Stimulated activated CD4-positive, alpha-beta T cell treated with anti-CD3 and anti-CD28 coated beads, Interleukin-4, amount 100 ng/mL, for 48 hours (primary cell): ENCODE data around the gene MALL.
"Not testable (repeated sequence)": the region's sequence is repeated elsewhere in the genome, so short reads cannot be mapped to it uniquely, and the experiment has no call there.

Source experiments
- DNase-seq, 2 donors: peaks; one replicate each; pipeline ENCODE4 v3.0.0-alpha.2; 2020; ENCODE audit warnings: low read depth in 2 of 2

The MALL gene

DNA sequence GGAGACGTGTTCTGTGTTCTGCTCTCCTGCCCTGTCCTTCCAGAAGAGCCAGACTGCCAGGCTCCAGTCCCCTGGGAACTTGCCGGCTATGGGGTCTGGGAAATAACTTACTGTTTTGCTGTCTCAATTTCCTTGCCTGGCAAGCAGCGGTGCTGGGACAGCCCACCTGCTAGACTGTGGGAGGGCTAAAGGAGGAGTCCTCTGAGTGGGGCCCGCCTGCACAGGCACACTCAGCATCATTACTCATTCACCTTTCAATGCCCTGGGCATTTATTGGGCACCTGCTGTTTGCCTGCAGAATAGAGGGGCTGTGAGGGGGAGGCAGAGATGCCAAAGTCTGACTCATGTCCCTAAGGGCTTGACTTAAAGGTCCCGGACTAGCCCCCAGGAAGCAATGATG, 65.4 kb downstream of the MALL start:
- DNase-seq = not testable (repeated sequence)

DNA sequence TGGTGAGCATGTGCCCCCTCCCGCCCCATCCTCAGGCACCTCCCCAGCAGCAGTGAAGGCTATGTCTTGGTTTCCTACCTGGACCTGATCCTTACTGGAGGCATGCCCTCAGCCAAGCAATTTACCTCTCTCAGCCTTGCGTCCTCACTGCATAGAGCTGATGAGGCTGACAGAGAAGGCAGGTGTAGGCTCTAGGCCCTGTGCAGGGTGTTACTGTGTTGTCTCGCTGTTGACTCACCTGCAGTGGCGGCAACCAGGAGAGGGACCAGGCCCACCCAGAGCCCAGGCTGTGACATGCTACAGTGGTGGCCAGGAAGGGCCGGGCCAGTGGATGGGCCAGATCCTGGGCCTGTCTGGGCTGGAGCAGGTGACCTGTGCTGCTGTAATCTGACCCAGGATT, 65.9 kb downstream of the MALL start:
- DNase-seq = not testable (repeated sequence)

DNA sequence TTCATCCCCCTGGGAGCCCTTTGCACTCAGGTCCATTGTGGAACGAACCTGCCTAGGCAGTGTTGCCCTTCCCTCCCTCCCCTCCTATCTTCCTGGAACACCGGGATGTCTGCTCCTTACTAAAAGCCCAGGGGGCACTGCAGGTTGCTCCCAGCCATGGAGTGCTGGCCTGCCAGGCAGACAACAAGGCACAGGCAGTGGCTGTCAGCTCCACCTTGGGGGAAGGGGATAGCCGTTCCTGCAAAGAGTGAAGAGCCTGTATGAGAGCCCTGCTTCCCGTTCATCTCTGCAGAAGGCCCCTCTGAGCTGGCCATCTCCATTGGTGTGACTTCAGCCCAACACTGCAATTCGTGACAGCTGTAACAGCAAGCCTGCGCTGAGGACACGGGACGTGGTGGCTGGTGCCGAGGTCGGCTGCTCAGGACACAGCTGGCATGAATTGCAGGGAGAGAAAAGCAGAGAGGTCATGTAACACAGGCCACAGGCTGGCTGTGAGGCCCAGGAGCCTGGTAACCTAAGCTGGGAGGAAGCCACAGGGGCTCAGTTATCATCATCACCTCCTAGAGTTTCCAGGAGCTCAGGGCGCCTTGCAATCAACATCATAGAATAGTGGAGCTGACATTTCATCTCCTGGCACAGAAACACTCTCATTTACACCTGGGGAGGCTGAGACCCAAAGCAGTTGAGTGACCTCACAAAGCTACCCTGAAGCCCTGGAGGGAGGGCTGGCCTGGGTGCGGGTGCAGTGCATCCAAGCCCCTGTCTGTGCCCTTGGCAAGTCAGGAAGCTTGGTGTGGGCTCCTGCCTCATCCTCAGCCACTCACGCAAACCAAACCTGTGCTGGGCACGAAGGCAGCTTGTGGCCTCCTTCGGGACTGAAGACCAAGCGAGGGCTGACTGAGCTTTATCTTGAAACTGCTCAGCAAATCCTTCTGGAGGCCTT, 67.1 kb downstream of the MALL start:
- DNase-seq = not testable (repeated sequence)

DNA sequence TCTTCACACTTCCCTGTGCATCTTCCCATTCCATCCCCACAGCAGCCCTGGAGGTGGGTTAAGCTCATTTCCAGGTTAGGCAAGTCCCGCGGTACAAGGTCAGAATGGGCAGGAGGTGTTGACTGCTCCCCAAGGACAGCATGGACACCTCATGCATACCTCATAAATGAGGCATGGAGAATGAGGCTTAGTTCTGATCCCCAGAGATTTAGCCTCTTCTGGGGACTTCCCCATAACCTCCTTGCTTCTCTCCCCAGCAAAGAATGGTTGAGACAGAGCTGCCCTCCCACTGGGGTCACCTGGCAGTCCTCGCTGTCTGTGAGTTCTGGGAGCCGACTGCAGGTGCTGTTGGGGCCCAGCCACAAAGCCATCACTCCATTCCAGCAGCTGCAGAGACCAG, 68.4 kb downstream of the MALL start:
- not testable (repeated sequence) for DNase-seq

DNA sequence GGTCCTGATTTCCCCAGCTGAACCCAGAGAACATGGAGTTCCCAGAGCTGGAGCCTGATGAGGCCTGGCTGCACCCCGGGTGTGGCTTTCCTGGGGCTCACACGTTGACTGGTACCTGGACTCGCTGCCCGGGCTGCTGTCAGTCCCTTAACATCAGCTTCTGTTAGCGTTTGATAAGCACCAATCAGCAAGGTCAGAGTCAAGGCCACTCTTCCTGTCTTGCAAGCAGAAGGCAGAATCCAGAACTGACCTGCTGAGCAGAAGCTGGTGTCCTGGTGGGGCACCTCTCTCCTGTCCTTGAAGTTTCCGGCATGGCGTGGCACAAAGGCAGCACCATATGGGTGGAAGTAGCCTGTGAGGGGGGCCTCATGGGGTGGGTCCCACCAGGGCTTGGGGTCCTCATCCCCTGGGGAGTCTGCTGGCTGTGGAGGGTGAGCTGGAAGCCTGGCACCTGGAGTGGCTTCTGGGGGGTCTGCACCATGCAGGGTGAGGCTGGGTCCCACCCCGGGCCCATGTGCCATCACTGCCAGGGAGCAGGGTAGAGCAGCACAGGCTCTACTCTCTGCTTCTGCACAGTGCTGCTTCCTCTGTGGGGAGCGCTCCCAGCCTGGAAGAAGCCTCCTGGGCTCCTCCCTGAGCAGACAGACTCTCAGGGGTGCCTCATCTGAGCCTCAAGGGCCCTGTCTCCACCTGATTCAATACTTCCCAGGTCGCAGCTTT, 73.5 kb downstream of the MALL start:
- not testable (repeated sequence) for DNase-seq

DNA sequence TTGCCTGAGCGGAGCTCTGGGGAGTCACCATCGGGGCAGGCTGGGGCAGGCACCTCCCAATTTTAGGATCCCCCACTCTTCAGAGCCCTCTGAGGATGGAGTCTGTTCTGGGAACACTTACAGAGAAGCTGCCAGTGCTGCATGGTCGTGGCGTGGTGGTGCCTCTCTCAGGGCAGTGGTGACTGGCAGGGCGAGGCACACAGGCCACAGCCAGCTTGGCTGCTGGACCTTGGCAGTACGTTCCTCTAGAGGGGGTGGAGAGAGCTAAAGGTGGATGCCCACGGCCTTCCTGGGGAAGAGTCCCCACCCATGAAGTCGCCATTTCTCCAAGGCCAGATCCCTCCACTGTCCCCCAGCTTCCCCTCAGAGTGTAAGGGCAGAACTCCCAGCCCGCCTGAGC, 78.3 kb downstream of the MALL start:
- not testable (repeated sequence) for DNase-seq

DNA sequence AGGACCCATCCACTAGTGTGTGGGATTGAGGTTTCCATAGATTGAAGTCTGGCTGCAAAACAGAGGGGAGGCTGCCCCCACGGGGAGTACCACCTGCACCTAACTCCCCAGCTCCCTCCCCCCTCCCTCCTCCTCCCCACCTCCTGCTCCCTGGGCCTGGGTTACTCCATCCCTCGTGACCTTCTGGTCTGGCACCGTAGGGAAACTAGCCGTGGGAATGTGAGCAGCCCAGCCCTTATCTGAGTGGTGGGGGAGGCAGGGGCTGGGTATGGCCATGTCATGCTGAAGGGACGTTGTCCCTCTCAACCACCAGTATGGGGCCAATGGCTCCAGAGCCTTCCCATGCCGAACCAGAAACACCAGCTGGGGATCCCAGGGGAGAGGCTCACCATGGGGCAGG, 80.2 kb downstream of the MALL start:
- DNase-seq = not testable (repeated sequence)

DNA sequence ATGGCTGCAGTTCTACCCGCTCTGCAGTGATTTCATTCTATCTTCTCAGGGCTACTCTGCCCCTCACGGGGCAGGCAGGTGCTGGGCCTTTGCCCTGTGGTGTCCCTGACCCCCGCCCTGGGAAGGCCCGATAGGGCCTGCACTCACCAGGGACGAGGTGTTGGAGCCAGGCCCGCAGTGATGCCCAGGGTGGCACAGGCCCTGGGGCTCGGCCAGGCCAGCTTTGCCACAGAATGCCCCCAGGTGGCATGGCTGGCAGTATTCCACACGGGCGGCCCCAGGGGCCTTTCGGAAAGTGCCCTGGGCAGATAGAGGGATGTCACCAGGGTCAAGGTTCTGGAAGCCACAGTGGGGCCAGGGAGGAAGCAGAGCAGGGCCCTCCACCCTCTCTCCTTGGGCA, 80.7 kb downstream of the MALL start:
- not testable (repeated sequence) for DNase-seq
